ENCODE data around the gene OR2M3.
A peak's percentile ranks its signal among the peaks of the same experiment; 100 is the strongest.
"Not testable (repeated sequence)": the region's sequence is repeated elsewhere in the genome, so short reads cannot be mapped to it uniquely, and the experiment has no call there.

Gene OR2M3

DNA sequence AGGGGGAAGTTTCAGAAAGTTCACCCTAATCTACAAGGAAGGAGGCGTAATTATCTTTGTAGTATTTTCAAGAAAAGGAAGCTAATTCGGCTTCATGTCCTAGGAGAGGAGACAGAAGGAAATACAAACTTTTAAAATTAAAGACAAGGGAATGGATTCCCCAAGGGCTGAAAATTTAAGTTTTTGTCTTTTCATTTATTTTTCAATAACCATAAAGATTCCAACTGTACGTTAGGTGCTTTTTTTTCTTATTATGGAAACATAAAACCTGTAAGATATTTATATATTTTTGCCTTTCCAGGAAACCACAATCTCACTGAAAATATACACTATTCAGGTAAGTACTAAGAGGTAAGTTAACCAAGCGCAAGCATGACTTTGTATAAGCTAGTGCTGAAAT is at the start of gene OR2M3:
OR2M3 (plus strand) TSS at position 301 of the 400 bp plus-strand sequence. CDS start 5,803 bp downstream, outside the sequence.
- DNase-seq (ENCODE audit: low spot score) (no peak), FAIRE-seq (no peak)

- DNase-seq (ENCODE audit: low spot score): no peak
Observed at GRCh38 chr1:248152056-248152827, 44.8 kb upstream of the OR2M3 start.

DNA sequence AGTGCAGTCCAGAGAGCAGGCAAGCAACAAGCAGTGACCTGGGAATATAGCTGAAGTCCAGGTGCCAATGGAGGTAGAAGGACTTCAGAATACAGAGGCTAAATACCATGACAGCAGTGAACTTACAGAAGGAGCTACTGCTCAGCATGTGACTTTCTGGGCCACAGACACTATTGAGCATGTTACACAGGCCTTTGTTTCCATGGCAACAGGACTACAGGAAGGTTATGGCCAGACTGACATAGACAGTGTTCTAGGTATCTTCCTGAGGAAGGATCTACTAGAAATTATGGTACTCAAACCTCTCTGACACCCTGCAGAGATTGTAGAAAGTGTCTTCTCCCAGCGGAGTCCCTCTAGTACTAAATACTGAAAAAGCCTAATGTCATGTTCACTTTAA is 41.1 kb upstream of the OR2M3 start:
- DNase-seq (ENCODE audit: low spot score) (no peak), FAIRE-seq (no peak)

More at GRCh38 chr1:248152056-248152827, 44.8 kb upstream of the OR2M3 start:
- FAIRE-seq: no peak

DNA sequence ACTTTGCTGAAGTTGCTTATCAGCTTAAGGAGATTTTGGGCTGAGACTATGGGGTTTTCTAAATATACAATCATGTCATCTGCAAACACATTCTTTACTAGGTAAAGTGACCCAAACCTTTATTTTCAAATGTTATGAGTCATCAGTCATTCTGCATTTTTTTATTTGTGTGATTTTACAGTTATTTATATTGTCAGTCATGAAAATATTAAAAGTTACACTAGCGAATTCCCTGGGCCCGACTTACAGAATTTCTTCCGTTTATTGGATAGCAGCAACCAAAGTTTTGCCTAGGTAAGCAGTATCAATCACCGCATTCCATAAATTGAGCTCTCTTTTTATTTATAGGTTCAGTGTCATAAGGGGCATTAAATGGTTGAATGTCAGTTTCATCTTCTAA is 38.3 kb upstream of the OR2M3 start:
- FAIRE-seq (no peak), DNase-seq (ENCODE audit: low spot score) (no peak)

- DNase-seq (ENCODE audit: low spot score) (no peak), FAIRE-seq (no peak)
Observed at GRCh38 chr1:248164031-248164430, 33.0 kb upstream of the OR2M3 start.

DNA sequence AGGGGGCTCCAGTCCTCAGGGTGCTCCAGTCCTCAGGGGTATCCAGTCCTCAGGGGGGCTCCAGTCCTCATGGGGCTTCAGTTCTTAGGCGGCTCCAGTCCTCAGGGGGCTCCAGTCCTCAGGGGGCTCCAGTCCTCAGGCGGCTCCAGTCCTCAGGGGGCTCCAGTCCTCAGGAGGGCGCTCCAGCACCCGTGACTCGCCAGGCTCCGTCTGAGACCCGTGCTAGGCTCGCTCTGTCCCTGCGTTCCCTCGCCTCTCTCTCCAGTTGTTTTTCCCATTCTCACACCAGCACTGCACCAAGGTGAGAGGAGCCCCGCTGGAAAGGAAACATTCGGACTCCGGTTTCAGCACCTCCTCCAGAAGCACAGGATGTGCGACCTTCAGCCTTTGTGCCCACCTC is 31.9 kb upstream of the OR2M3 start:
- FAIRE-seq (no peak), DNase-seq (ENCODE audit: low spot score) (no peak)

- no peak for FAIRE-seq
- no peak for DNase-seq (ENCODE audit: low spot score)
Observed at GRCh38 chr1:248174521-248174920, 22.5 kb upstream of the OR2M3 start, which contains the start of gene OR2M2. Gene OR2M2 (plus strand): TSS chr1:248174821. CDS start chr1:248179986, 5,165 bp downstream.

DNA sequence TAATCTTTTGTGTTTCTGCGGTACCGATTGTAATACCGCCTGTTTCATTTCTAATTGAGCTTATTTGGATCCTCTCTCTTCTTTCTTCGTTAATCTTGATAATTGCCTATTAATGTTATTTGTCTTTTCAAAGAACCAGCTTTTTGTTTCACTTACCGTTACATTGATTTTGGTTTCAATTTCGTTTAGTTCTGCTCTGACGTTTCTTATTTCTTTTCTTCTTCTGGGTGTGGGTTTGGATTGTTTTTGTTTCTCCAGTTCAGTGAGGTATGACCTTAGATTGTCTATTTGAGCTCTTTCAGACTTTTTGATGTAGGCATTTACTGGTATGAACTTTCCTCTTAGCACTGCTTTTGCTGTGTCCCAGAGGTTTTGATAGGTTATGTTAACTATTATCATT is 13.1 kb upstream of the OR2M3 start:
- no peak for FAIRE-seq
- no peak for DNase-seq (ENCODE audit: low spot score)

GRCh38 chr1:248187363-248187762 is 9.7 kb upstream of the OR2M3 start:
- FAIRE-seq (no peak), DNase-seq (ENCODE audit: low spot score) (no peak)

DNA sequence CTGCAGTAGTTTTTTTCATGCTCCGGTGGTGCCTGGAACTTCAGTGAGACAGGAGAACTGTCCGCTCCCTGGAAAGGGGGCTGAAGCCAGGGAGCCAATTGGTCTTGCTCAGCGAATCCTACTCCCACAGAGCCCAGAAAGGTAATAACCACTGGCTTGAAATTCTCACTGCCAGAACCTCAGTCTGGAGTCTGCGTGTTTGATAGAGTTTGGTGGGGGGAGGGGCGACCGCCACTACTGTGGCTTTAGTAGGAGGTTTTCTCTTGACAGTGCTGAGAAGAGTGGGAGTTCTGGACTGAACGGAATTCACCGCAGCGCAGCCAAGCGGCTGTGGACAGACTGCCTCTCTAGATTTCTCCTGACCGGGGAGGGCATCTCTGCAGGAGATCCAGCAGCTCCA is 8.0 kb upstream of the OR2M3 start:
- no peak for DNase-seq (ENCODE audit: low spot score)
- FAIRE-seq: no peak

GRCh38 chr1:248194117-248194516 is 2.9 kb upstream of the OR2M3 start:
- no peak for FAIRE-seq
- no peak for DNase-seq (ENCODE audit: low spot score)

DNA sequence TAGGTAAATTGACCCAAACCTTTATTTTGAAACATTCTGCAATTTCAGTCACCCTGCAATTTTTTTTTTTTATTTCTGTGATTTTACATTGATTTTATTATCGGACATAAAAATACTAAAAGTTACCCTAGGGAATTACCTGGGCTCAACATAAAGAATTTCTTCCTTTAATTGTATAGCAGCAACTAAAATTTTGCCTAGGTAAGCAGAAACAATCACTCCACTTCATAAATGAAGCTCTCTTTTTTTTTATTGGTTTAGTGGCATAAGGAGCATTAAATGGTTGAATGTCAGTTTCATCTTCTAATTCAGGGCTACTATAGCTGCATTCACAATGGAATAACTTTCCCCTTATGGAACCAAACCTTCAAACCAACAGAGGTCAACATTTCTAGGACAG is 18.8 kb downstream of the OR2M3 start:
- FAIRE-seq: no peak
- DNase-seq (ENCODE audit: low spot score): no peak

DNA sequence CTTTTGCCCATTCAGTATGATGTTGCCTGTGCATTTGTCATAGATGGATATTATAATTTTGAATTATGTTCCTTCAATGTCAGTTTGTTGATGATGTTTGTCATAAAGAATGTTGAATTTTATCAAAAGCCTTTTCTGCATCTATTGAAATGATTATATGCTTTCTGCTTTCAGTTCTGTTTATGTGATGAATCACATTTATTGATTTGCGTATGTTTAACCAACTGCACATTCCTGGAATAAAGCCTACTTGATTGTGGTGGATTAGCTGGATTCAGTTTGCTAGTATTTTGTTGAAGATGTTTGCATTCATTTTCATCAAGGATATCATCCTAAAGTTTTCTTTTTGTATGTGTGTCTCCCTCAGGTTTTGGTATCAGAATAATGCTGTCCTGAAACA is 28.5 kb downstream of the OR2M3 start:
- FAIRE-seq: no peak
- DNase-seq (ENCODE audit: low spot score): no peak

DNA sequence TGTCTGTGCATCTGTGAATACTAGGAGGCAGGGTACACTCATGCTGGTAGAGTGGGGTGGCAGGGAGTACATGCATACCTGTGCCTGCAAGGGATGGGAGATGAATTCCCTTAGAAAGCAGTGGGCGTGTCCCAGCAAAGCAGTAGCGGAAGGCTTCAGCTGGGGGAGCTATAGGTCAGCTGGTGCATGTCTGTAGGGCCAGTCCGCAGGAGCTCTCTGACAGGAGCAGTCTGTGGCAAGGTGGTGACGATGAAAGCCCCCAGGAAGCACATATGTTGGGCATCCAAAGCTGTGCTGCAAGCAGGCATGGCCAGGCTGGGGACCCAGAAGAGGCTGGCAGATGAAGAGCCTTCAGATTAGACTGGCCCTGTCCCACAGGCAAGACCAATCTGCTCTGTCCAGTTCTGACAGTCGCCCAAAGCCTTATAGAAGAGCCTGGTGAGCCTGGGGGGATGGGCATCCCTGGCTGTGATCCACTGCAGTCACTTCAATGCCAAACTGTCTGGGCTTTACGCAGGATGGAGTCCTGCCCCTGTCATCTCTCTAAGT is 32.4 kb downstream of the OR2M3 start:
- no peak for DNase-seq (ENCODE audit: low spot score)
- FAIRE-seq: no peak

GRCh38 chr1:248231117-248231516 is 34.1 kb downstream of the OR2M3 start, which contains the start of gene OR2M4:
Gene OR2M4 (plus strand): TSS chr1:248231417. CDS start chr1:248238929, 7,512 bp downstream.
- FAIRE-seq (no peak), DNase-seq (ENCODE audit: low spot score) (no peak)

DNA sequence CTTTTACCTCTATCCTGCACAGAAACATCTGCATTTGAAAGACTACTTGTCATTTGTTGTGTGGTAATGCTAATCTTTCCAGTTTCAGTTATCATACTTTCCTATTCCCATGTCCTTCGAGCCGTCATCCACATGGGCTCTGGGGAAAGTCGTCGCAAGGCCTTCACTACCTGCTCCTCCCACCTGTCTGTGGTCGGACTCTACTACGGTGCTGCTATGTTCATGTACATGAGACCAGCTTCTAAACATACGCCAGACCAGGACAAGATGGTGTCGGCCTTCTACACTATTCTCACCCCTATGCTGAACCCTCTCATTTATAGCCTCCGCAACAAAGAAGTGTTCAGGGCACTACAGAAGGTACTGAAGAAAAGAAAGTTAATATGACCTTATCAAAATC is 42.4 kb downstream of the OR2M3 start:
- DNase-seq (ENCODE audit: low spot score): no peak

GRCh38 chr1:248243204-248243603 is 46.1 kb downstream of the OR2M3 start:
- DNase-seq (ENCODE audit: low spot score) (peak; percentile 73), FAIRE-seq (no peak)

More for the DNA sequence above, 42.4 kb downstream of the OR2M3 start:
- no peak for FAIRE-seq

- FAIRE-seq; DNase-seq (ENCODE audit: low spot score): not testable (repeated sequence)
Observed at GRCh38 chr1:248259309-248259708, 62.2 kb downstream of the OR2M3 start.
